ENCODE measurements around the gene MAGI1.
A peak's percentile ranks its signal among the peaks of the same experiment; 100 is the strongest.
"Not testable (repeated sequence)": the region's sequence is repeated elsewhere in the genome, so short reads cannot be mapped to it uniquely, and the experiment has no call there.

The MAGI1 gene

DNA sequence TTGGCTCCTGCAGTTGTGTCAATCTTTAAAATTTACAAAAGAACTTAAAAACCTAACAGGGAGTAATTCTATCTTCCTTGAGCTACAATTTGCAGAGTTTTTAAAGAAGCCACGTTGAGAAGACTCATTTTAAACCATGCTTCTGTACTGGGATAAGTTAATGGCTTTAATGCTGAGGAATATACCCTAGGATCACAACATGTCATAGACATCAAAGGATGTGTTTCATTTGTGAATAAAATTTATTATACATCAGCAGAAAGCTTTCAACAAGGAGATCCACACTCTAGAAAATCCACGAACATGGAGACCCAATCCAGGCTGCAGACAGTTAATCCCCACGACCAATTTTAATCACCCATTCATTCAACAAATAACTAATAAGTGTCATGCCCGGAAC lies 297.2 kb downstream of the MAGI1 start:
- no peak for DNase-seq

DNA sequence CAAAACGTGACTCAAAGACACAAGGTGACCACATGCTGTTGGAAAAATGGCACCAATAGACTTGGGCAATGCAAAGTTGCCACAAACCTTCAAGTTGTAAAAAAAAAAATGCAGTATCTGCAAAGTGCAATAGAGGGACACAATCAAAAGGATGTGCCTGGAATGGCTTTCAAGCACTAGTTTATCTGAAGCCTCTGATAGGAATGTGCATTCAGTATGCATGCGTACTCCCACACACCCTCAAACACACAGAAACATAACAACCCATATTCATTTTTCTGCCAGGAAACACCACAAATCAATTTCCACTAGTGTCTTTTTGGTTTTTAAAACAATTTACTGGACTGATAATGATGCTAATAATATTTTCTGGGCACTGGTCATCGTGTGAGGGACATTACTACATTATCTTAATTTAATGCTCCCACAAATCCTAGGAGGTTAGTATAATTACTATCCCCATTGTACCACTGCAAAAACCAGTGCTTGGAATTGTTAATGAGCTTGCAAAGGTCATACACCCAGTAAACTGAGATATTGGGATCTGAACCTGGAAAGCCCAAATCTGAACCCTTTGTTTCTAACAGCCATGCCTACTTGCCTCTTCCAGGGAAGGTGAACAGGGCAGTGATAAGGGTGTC lies 298.7 kb downstream of the MAGI1 start:
- no peak for DNase-seq

DNA sequence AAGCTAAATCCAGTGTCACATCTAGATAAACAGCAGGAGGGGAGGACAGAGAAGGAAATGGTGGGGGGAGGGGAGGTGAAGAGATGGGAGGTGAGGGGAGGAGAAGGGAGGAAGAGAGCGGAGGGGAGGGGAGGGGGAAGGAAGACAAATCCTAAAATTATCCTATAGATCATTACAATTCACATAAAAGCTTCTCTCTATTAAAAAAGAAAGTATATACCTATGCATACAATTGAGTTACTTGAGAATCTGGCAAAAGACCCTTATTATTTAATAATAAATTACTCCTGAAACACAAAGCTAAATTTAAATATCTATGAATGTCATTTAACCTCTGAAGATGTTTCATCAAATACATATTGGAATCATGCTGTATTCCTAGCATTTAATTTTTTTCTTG lies 303.9 kb downstream of the MAGI1 start:
- DNase-seq = no peak

DNA sequence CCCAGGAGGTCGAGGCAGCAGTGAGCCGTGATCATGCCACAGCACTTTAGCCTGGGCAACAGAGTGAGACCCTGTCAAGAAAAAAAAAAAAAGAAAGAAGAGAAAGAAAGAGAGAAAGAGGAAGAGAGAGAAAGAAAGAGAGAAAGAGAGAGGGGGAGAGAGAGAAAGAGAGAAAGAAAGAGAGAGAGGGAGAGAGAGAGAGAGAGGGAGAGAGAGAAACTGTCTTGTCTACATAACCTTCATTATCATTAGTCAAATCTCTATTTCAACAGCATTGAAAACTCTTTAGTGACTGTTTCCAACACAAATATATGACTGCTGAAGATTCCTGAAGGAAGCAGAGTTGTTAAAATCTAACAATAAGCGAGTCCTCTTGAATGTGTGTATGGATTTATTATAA lies 304.3 kb downstream of the MAGI1 start:
- DNase-seq = no peak

DNA sequence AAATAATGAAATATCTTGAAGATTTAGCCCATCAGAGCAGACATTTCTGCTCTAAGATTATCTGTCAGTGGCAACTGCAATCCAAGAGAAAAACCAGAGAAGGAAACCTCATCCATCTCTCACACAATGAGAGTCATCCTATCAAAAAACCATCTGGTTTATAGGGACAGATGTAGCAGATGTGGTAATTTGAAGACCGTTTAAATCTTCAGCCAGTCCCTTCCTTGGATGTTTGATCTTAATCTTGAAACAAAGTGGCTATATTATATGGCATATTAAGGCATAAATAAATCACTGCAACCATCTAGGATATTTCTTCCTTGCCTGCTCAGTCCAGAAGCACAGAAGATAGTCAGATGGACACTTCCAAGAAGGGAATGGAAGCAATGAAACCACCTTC lies 305.3 kb downstream of the MAGI1 start:
- no peak for DNase-seq

DNA sequence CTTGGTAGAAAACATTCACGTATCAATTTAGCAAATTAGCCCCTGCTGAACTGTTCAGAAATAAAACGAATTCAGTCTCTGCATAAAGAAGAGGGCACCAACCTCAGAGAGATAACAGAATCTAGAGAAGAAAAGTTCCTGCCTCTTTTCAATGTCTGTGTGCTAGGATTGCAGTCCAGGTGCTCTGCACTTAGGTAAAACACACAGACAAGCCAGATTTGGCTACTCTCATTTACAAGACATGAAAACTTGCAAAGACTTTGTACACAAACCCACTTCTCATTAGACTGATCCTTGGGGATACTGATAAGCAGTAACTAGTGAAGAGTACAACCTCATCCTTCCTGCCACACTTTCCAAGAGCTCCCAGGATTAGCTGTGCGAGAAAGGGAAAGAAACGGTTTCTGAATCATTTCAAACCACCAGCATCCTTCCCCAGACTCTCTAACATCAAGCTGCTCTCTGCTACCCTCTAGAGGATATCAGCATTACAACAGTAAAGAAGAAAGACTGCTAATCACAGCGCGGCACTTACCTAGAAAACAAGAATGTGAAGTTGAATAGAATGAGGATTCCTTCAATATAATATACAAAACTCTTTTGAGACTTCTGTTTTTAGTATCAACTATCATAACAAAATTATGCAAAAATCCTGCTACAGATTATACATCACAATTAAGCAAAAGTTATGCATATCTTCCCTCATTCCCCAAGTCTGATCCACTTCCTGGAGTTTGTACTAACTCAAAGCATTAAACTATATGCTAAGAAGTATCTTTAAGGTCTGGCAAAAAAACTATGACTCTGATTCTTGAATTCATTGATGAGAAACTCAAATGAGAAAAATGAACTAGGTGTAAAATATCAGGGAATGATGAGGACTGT lies 306.4 kb downstream of the MAGI1 start:
- DNase-seq = peak; percentile 74

DNA sequence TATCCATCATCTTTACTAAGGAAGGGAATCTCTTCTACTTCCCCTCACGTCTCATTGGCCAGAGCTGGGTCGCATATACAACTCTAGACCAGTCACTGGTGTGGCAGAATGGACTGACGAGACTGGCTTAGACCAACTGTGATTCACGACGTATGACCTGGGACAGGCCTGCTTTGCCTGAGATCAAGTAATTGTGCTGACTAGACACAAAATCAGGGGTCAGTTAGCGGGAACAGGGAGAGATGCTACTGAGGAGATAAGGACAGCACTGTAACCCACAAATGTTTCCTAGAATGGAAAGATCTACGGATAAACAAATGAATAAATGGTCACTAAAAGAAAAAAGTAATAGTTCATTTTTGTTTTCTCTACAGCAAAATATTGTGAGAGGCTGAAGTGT lies 308.3 kb downstream of the MAGI1 start:
- DNase-seq = no peak

DNA sequence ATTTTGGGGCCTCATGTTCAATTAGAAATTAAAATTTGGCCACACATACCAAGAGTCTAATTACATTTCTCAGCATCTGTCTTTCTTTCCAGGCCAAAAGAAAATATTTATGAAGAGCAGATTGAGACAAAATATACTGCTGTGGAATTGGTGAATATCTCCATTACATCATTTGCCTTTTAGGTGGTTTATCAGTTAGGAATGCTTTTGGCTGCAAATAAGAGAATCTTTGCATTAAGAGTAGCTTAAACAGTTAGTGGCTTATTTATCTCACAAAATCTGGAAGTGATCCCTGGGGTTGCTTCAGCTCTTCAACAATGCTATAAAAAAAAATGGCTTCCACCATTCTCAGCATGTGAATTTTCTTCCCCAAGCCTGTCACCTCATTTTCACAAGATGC lies 308.7 kb downstream of the MAGI1 start:
- DNase-seq = peak; percentile 56

DNA sequence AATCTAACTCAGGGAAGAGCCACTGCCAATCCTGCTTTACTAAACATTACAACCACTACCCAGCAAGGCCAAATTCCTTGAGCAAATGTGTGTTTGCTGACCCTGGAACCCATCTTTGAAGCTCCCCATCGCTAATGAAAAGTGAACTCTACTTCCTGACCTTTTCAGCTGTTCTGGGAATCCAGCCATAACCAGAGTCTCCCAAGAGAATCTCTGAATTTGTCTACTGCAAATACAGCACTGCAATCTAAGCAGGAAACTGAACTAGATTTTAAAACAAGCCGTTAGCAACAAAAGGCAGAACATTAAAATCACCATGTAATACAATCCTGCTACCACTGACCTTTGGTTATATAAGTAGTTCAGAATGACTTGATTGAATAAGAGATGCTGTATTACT lies 309.2 kb downstream of the MAGI1 start:
- peak; percentile 77 for DNase-seq

DNA sequence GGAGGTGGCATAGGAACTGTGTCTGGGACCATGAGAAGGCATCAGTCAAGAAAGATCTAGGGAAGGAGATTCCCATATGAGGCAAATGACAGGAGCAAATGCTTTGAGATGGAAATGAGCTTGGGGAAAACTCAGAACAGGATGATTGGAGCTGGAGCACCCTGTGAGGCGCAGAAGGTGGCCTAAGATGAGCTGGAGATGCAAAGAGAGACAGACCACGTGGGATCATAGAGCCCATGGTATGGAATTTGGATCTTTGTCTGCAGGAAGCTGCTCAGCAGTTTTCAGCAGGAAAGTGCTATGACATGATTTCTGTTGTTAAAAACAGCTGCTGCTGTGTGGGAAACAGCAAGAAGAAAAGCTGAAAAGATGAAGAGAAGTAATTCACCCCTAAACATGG lies 310.6 kb downstream of the MAGI1 start:
- DNase-seq = no peak

DNA sequence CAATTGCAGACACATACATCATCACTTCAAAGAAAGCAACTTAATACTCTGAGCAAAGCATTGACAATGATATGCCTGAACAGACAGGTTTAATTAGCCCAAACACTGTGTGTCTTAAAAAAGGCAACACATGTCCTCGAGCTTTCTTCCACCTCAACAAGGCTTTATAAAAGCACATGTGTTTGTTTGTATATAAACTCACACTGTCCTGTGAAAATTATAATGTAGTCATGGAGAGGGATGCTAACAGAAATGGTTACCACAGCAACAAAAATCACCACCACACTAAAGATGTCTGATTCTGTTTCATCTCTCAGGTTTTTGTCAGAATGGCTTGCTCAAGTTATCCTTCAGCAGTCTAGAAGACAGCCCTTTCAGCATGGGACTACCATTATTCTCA lies 314.7 kb downstream of the MAGI1 start:
- DNase-seq = no peak

DNA sequence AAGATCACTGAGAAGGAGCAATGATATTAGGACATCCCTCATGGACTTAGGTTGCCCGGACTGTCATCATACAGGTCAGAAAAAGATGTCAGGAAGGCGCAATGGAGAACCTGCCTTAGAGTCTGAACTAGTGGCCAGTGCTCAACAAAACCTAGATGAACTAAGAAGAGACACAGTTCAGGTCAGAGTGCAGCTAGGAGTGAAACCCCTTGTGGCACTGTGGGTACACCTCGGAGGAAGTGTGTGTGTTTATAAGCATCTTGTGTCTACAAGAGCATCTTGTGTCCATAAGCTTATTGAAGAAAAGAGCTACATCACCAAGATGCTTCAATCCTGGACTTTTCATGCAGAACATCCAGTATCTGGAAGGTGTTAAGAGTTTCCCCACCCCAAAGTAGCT lies 315.7 kb downstream of the MAGI1 start:
- no peak for DNase-seq

DNA sequence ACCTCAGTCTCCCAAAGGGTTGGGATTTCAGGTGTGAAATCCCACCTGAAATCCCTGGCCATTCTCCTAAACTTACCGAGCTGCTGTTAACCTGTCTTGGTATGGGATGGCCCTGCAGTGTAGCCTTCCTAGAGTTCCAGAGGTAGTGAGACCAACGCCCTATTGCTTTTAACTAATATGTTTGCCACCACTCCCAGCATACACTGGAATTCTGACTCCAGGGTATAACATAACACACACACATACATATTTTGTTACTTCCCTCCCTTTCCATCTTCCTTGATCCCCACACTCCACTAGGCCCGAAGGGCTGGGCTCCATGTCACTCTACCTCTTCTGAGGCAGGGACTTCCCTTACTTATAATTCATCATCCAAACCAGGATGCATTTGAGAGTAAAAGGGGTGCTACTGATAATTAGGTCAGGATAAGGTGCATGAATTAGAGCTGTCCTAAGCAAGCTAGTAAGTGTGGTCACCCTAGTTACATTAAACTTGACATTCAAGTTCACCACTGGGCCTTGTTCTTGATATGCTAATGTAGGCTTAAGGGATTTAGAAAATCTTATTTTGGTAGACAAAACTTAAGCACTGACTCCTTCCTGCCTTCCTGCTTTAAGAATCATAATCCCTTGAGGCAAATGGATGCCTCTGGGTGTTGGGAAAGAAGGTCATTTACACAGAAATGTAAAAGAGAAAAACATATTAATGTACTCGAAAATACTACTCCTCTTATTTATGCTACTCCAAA lies 317.6 kb downstream of the MAGI1 start:
- no peak for DNase-seq

DNA sequence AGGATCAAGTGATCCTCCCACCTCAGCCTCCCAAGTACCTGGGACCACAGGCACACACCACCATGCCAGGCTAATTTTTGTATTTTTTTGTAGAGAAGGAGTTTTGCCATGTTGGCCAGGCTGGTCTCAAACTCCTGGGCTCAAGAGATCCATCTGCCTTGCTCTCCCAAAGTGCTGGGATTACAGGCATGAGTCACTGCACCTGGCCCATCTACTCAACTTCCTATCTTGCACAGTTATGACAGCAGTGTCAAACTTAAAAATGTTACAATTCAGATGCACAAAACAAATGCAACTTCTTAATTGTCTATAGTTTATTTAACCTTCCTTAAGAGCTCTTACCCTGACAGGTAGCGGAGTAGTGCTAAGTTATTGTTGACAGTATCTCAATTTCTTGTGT lies 319.1 kb downstream of the MAGI1 start:
- not testable (repeated sequence) for DNase-seq

DNA sequence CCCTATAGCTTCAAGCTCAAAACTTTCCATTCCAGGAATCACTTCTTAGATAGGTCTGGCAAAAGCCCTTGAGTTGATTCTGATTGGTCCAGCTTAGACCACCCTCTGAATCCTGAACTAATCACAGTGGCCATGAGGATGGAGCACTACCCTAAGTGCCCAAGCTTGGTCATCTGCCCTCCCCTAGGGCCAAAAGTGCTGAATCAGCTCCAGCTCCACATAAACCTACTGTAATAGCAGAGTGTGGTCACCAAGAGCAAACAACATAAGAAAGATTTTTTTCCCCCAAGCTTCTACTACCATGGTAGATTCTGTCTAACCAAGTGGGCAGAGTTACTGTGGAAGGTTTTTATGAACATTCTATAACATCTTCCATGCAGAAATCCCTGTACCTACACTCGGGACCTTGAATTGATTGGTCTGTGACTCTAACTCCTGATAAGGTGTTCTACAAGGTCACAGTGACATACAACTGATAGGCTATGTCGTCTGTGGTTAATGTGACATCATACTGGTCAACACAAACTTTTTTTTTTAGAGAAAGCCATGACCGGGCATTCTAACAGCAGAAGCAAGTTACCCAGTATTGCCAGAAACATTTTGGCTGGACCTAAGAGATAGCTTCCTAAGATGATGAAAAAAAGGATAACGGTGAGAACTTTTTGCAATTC lies 320.9 kb downstream of the MAGI1 start:
- DNase-seq = no peak

DNA sequence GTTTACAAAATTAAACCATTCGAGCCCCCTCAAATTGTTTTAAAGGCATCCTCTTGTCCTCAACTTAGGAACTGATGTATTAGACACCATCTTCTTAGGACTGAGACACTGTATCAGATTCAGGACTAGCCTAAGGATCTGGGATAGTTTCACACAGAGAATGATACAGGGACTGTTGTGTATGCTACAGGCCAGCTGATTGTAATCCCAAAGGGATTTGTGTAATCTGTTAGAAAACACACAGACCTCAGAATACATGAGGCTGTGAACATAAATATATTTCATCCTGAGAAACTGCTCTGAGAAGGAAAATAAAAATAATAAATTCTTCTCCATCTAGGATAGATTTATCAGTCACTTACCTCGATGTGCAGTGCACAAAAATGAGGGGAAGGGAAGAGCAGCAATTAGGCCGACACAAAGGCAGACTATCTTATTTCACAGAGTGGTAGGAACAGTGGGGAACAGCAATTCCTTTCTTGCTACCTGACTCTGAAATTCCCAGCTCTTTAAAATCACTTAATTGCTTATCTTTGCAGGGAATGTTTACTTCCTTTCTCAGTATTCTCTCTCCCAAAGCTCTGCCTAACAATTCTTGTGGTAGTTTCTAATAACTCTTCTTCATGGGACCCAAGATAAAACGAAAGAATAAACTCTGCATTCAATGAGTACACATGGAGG lies 322.5 kb downstream of the MAGI1 start:
- no peak for DNase-seq

DNA sequence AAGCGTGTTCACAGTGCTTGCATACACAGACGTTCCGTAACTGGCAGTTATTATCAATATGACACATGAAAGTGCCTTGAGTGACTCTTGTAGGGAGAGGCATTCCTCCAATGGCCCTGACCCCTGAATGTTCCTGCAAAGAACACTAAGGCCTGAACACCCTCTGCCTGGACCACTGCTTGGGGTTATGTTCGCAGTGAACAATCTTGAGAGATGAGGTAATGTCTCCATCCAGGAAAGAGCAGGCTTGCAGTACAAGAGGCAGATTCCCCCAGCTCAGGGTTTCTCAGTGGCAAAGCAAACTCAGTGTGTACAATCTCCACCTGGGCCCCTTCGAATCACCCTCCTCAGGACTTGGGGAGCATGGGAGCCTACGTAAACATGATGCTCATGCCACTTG lies 324.6 kb downstream of the MAGI1 start:
- peak; percentile 82 for DNase-seq

DNA sequence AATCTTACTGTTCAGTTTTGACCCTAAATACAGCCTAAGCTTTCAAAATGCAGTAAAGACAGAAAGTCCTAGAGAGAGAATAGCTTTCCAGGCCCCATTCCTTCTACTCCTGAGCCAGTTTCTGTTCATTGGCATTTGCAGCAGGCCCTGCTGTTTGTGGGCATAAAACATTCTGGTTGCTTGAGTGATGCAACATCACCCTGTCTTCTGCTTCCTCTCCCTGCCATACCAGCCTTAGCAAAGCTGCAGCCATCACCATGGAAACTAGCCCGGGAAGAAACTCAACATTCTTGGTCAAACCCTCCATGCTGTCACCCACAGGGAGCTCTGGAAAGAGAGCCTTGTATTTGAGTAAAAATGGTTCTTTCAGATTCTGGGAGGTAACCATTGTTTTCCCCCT lies 325.7 kb downstream of the MAGI1 start:
- peak; percentile 91 for DNase-seq

DNA sequence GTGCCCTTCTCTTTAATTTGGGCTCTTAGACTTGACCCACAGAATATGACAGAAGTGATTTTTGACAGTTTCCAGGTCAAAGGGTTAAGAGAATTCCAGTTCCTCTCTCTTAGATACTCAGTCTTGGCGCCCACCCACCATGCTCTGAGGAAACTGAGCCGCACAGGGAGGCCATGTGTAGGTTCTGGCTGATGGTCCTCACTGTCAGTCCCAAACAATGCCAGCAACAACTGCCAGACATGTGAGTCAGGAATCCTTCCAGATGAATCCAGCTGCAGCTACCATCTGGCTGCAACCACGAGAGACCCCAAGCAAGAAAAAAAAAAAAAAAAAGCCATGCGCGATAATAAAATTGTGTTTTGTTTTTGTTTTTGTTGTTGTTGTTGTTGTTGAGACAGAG lies 326.6 kb downstream of the MAGI1 start:
- peak; percentile 65 for DNase-seq

DNA sequence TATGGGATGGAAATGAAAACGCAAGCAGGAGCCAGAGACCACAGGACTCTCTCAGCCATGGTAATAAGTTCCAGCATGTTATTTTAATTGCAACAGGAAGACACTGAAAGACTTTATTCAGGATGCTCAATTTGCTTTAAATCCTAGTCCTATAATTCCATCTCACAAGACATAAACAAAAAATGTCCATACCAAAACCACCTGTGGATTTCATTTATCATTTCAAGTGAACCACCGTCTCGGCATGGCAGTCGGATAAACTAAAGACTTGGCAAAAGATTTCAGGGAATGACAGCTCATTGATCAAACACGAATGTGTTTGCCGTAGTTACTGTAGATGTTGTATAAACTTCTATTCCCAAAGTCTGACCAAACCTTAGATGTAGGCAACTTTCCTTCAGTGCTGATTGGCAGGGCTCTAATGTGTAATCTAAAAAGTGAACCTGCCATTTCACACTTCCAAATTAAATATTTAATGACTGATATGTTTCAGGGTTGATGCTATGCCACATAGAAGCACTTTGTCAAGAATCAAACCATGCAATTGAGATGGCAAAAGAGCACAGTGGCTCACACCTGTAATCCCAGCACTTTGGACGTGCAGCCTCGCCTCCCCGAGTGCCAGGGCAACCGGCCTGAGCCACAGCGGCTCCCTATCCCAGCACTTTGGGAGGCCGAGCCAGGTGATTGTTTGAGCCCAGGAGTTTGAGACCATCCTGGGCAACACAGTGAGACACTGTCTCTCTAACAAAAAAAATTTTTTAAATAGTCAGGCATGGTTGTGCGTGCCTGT lies 331.7 kb downstream of the MAGI1 start:
- no peak for DNase-seq

DNA sequence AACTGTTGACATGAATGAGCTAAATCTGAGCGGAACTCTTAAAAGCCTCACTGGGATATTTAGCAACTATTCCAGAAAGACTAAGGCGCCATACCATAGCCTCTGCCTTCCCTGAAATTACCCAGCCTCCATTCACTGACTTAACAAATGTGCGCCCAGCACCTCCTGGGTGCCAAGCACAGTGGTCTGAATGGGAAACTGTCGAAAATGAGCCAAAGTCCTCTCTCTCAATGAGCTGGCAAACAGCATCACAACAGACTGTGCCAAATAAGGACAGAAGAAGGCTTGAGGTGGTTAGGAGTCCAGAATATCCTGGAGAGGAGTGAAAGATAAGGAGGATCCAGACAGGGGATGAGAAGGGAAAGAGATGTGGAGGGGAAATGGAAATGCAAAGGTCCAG lies 332.4 kb downstream of the MAGI1 start:
- no peak for DNase-seq

DNA sequence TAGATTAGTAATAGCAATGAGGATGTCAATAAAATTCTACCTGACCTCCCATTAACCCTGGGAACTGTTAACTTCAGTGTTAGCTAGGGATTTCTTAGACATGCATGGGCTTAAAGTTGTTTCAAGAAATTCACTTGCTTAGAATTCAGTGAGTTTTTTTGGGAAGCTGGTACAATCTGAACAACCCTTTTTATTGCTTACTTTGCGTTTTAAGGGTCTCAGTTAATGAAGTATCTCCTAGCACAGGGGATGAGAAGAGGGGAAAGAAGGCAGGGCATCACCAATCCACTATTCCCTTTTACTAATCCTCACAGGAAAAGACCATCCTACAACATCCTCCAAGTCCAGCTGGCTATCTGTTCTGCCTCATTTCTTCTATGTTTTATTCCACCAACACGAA lies 334.9 kb downstream of the MAGI1 start:
- no peak for DNase-seq

Data from fibroblast of skin of back (primary cell).